Placental epithelial cell (primary cell): ENCODE measurements around the gene LECT2. TPM values are rescaled to one million over a fixed set of nuclear protein-coding genes. Genes with fewer than 3 reads are reported as not detected.

Experiments
- total RNA-seq: library from RNA; depleted of rRNA; stranded (reverse); fragments of >200 nt; gene quantifications from 2 replicates; pipeline ENCODE4 v1.2.3, GENCODE V29; 2012

The LECT2 gene
- not detected in 2 replicates for total RNA-seq

GRCh38 chr5:135954899-135955298, at the start of gene LECT2:
LECT2 (minus strand) TSS chr5:135954983; CDS start chr5:135954833, 150 bp downstream.

Other genes with a start within 250 kb of the LECT2 start
- not detected in 2 replicates for gene SLC25A48, start 120.3 kb downstream of the LECT2 start, total RNA-seq
- gene IL9, start 59.1 kb downstream of the LECT2 start, total RNA-seq: not detected in 2 replicates
- 6,762 and 7,523 TPM in 2 replicates for gene TGFBI, start 74.0 kb upstream of the LECT2 start, total RNA-seq
- gene SMAD5, start 177.9 kb upstream of the LECT2 start, total RNA-seq: 45.5 and 45.9 TPM in 2 replicates
- gene SMIM32, start 238.2 kb upstream of the LECT2 start, total RNA-seq: not detected in 2 replicates